Right lobe of liver (tissue), 6 donors: ENCODE data around the gene C1QC. TPM values are rescaled to one million over a fixed set of nuclear protein-coding genes. Genes with fewer than 3 reads are reported as not detected.
"Not testable (repeated sequence)": the region's sequence is repeated elsewhere in the genome, so short reads cannot be mapped to it uniquely, and the experiment has no call there.

Experiments
- ATAC-seq, 4 donors: fragments of 200-7000 bp; cut with Tn5 transposase; one replicate each; pipeline ENCODE4 v1.9.1; 2020; ENCODE audit warnings: mild to moderate bottlenecking in 4 of 4, moderate library complexity in 4 of 4
- DNase-seq, 3 donors: peaks; one replicate each; pipeline ENCODE4 v3.0.0-alpha.2; 2020
- H3K27ac ChIP-seq, 3 donors: fragments of 200-600 bp; one replicate each; pipeline ENCODE4 v1.8.0; 2022
- H3K27me3 ChIP-seq, 2 donors: fragments of 200-600 bp; one replicate each; pipeline ENCODE4 v1.8.0; 2022
- H3K36me3 ChIP-seq, 4 donors: fragments of 200-600 bp; sonication (generic) in 1 of 4; one replicate each; pipeline versions ENCODE4 v1.5.1 to v1.8.0; 2017 to 2022; ENCODE audit warnings: control low read depth in 1 of 4
- H3K4me1 ChIP-seq, 4 donors: fragments of 200-600 bp; sonication (generic) in 1 of 4; one replicate each; pipeline versions ENCODE4 v1.5.1 to v1.8.0; 2017 to 2022; ENCODE audit warnings: control low read depth in 1 of 4
- H3K4me3 ChIP-seq, 3 donors: fragments of 200-600 bp; one replicate each; pipeline ENCODE4 v1.8.0; 2022
- H3K9me3 ChIP-seq, 4 donors: fragments of 200-600 bp; sonication (generic) in 1 of 4; one replicate each; pipeline versions ENCODE4 v1.5.1 to v1.8.0; 2017 to 2022; ENCODE audit warnings: control low read depth in 1 of 4
- POLR2A ChIP-seq: fragments of 450-650 bp; IDR thresholded peaks from one replicate; pipeline ENCODE4 v1.6.1; 2017; ENCODE audit warnings: antibody characterized with exemption, mild to moderate bottlenecking
- WGBS: methylation state at CpG from one replicate; pipeline ENCODE4 v1.1.6; 2018; ENCODE audit warnings: low coverage, low lambda C conversion rate; ENCODE audit not compliant: insufficient coverage; ENCODE audit errors: missing lambda C conversion rate; 5-methylcytosine and 5-hydroxymethylcytosine counted together
- intact Hi-C, 2 donors: fragments of 100-400 bp; cut with DNase I; formaldehyde crosslinking; loops; one replicate each; pipeline versions ENCODE4 v1.11.2 to v1.14.1; 2022
- total RNA-seq, 6 experiments: library from RNA; depleted of rRNA in 2 of 6; stranded (reverse); fragments of >200 nt in 2 of 6; fragmentation: NEBNext Ultra II Directional in 3 of 6; extraction: Animal tissue kit (Norgen Biotek cat#: 25700) in 3 of 6; gene quantifications; one replicate each; pipeline versions ENCODE4 v1.1.0 to v1.2.4, GENCODE V29; 2016 to 2023
- TF ChIP-seq, protein P1 (sequence below), 4 donors: fragments of 200-600 bp in 3 of 4; fragments of 450-650 bp in 1 of 4; IDR thresholded peaks; one replicate each; pipeline versions ENCODE4 v1.5.1 to v1.8.0; 2016 to 2022; ENCODE audit warnings: antibody characterized with exemption in 4 of 4, mild to moderate bottlenecking in 2 of 4
- donor health status: DM: no; HTN: yes; CAD: no.
- donor health status: DM: no; HTN: no; CAD: no.
- donor health status: DM: no; HTN: no; CAD: no.
- donor health status: DM: no; HTN: yes; CAD: no.
- donor health status: DM: no; HTN: yes; CAD: no.

The C1QC gene
- total RNA-seq, 6 experiments from 2014 or later, result 63.3 to 305 (median 71.9) TPM

DNA sequence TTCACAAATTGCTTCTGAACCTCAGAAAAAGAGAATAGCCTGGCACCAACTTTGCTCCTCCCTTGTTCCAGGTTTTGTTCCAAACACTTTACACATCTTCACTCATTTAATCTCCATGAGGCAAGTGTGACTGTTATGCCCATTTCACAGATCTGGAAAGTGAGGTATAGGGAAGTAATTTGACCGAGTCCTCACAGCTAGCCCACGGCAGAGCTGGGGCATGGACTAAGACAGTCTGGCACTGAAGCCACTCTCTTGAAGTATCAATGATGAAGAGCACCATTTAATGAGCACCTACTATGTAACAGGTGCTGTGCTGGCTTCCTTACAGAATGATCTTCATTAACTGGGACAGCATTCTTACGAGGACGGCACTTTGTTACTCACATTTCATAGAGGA lies 28.6 kb downstream of the C1QC start:
- Histone ChIP-seq H3K27me3 (no peaks in the 10 kb centered on the region), H3K27ac (no peak overlapping the region), H3K9me3 (no peaks in the 10 kb centered on the region), H3K36me3 (no peaks in the 10 kb centered on the region), H3K4me1 (no peaks in the 10 kb centered on the region), H3K4me3 (no peak overlapping the region)
- WGBS, result 59% methylated on average over 4 of the region's 4 CpGs
- ATAC-seq, result no peak
- no peak for TF ChIP-seq POLR2A
- TF ChIP-seq, protein P1, sequence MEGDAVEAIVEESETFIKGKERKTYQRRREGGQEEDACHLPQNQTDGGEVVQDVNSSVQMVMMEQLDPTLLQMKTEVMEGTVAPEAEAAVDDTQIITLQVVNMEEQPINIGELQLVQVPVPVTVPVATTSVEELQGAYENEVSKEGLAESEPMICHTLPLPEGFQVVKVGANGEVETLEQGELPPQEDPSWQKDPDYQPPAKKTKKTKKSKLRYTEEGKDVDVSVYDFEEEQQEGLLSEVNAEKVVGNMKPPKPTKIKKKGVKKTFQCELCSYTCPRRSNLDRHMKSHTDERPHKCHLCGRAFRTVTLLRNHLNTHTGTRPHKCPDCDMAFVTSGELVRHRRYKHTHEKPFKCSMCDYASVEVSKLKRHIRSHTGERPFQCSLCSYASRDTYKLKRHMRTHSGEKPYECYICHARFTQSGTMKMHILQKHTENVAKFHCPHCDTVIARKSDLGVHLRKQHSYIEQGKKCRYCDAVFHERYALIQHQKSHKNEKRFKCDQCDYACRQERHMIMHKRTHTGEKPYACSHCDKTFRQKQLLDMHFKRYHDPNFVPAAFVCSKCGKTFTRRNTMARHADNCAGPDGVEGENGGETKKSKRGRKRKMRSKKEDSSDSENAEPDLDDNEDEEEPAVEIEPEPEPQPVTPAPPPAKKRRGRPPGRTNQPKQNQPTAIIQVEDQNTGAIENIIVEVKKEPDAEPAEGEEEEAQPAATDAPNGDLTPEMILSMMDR (IDR thresholded peaks at IDR 0.05), result no peak
- DNase-seq, result no peak
- intact Hi-C loops, result no loop called here

DNA sequence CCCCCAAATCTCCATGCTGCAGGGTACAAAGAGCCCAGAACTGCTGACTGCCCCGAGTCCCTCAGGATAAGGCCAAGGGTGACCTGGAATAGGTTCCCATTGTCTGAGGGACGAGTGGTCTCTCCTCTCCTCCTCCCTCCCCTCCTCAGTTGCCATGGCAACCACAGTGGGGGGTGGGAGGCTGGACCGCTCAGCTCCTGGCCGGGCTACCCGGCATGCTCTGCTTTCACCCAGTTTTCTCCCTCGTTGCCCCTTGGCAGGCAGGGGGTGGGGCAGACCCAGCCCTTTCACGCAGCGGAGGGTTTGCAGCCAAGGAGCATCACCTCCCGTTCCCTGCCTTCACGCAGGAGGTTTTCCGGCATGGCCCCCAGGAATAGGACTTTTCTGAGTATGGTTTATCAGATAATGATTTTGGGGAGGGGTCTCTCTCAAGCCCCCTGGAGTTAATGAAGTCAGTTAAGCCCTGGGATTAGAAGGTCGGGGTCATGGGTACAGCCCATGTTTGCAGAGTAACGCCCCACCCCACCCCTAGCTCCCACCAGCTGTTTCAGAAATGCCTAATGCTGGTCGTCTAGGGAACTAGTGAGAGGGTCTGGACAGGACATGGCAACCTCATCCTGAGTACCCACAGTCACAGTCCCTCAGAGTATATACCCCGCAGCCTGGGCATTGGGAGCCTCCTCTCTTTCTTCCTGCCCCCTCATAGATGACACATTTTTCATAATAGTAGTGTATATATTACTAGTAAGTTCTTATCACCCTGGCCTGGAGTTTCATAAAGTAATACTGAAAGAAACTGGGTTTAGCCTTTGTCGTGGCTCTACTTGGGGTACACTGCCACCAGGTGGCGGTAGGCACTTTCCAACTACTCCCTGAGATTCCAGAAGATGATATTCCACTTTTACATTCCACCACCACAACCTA lies 30.3 kb downstream of the C1QC start:
- H3K27me3 ChIP-seq, result no peaks in the 10 kb centered on the region
- no peak overlapping the region for H3K4me3 ChIP-seq
- DNase-seq, result peak in 2 of 3 donors; percentile 49 to 58
- WGBS, result 4% methylated on average over 6 of the region's 17 CpGs
- intact Hi-C loops, result no loop called here
- H3K4me1 ChIP-seq, result no peaks in the 10 kb centered on the region
- ATAC-seq, result peak; percentile 70 to 85 (median 78)
- no peaks in the 10 kb centered on the region for H3K36me3 ChIP-seq
- H3K9me3 ChIP-seq, result no peaks in the 10 kb centered on the region
- no peak for TF ChIP-seq POLR2A
- TF ChIP-seq, protein P1 (IDR thresholded peaks at IDR 0.05), result peak; percentile 64 to 82 (median 78)
- no peak overlapping the region for H3K27ac ChIP-seq

DNA sequence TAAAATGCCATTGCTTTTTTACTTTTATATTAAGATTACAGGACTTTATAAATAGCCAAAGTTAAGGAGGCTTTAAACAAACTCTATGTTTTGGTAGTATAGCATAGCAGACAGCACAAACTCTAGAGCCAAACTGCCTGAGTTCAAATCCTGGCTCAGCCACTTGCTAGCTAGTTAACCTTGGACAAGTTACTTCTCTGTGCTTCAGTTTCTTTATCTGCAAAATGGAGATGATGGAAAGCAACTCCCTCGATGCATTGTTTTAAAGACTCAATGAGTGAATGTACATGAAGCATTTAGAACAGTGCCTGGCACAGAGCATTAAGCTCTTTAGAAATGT lies 30.9 kb downstream of the C1QC start:
- no peaks in the 10 kb centered on the region for H3K27me3 ChIP-seq
- intact Hi-C loops, result no loop called here
- WGBS, result 9% methylated on average over 1 of the region's 1 CpG

DNA sequence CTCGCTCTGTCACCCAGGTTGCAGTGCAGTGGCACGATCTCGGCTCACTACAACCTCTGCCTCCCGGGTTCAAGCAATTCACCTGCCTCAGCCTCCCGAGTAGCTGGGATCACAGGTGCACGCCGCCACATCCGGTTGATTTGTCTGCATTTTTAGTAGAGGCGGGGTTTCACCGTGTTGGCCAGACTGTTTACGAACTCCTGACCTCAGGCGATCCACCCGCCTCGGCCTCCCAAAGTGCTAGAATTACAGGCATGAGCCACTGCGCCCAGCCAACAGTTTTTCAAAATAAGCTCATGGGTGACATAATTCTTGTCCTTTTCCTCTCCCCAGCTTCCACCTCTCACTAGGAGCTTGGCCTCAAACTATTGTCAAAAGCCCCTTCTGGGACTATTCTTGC lies 32.7 kb downstream of the C1QC start:
- intact Hi-C loops, H3K27ac ChIP-seq, H3K9me3 ChIP-seq, H3K27me3 ChIP-seq, DNase-seq, H3K4me3 ChIP-seq, H3K4me1 ChIP-seq, ATAC-seq, H3K36me3 ChIP-seq: not testable (repeated sequence)
- 90% methylated on average over 2 of the region's 15 CpGs for WGBS

More for the DNA sequence above, 30.9 kb downstream of the C1QC start:
- H3K27ac ChIP-seq, result no peak overlapping the region
- TF ChIP-seq, protein P1 (IDR thresholded peaks at IDR 0.05), result no peak
- TF ChIP-seq POLR2A, result no peak
- DNase-seq (no peak), ATAC-seq (no peak)
- no peaks in the 10 kb centered on the region for H3K9me3 ChIP-seq
- H3K4me1 ChIP-seq, result no peaks in the 10 kb centered on the region
- H3K4me3 ChIP-seq, result no peak overlapping the region
- no peaks in the 10 kb centered on the region for H3K36me3 ChIP-seq

DNA sequence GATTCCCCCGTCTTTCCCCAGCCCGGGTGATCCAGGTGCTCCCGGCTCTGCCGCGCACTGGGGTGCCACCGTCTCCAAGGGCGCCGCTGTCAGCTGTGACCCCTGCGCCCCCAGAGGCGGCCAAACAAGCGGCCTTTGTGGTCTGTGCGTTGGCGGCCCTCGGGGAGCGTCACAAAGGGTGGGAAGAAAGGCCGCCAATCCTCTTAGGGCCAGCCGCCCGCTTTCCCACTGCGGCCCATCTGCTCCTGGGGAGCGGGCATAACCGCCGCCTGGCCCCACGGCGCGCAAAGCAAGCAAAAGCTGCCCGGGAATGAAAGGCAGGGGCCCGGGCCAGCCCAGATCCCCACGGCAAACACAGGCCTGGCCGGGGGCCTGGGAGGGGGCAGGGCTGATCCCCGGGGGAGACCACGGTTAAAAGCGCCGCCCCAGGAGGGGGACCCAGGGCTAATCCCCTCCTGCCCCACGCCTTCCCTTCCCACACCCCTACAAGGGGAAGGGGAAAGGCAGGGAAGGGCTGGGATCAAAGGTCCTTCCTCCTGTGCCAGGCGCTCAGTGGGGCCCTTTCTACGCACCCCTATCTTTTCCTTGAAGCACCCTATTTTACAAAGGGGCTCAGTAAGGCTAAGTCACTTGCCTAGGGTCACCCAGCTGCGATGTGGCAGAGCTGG lies 33.6 kb downstream of the C1QC start:
- intact Hi-C loops, result no loop called here
- TF ChIP-seq, protein P1 (IDR thresholded peaks at IDR 0.05), result no peak
- no peak for TF ChIP-seq POLR2A
- Histone ChIP-seq H3K27me3 (no peaks in the 10 kb centered on the region), H3K4me3 (no peak overlapping the region), H3K27ac (no peak overlapping the region), H3K4me1 (no peaks in the 10 kb centered on the region), H3K9me3 (no peaks in the 10 kb centered on the region), H3K36me3 (no peaks in the 10 kb centered on the region)
- no peak for DNase-seq
- WGBS, result 20% methylated on average over 4 of the region's 37 CpGs
- ATAC-seq, result no peak
